ENCODE results near the gene GOLGA8N. TPM values are rescaled to one million over a fixed set of nuclear protein-coding genes. Genes with fewer than 3 reads are reported as not detected.

GOLGA8N gene
- total RNA-seq, 1 donor from 2014 or later: 3.7 TPM

- peak; percentile 82 for ATAC-seq
These were observed 58.1 kb downstream of the GOLGA8N start for GRCh38 chr15:32651229-32651837.

- no peak for ATAC-seq
These were observed 58.9 kb downstream of the GOLGA8N start for GRCh38 chr15:32652178-32652577.

- no peak for ATAC-seq
These were observed 62.8 kb downstream of the GOLGA8N start for GRCh38 chr15:32656091-32656490.

- no peak for ATAC-seq
These were observed 63.2 kb downstream of the GOLGA8N start for GRCh38 chr15:32656496-32656895.

Other genes starting within 250 kb of the GOLGA8N start
- not detected for gene GOLGA8K, start 190.2 kb upstream of the GOLGA8N start, total RNA-seq
- gene GOLGA8O, start 137.8 kb upstream of the GOLGA8N start, total RNA-seq: 1.4 TPM
- 19.1 TPM for gene ARHGAP11A, start 22.0 kb downstream of the GOLGA8N start, total RNA-seq
- gene SCG5, start 48.3 kb downstream of the GOLGA8N start, total RNA-seq: 0.80 TPM
- gene GREM1, start 124.5 kb downstream of the GOLGA8N start, total RNA-seq: 9.2 TPM

Measured in esophagus mucosa (tissue), 1 donor.